ENCODE measurements around the gene TRPV4.

TRPV4 gene

GRCh38 chr12:109827566-109828550, 5.3 kb downstream of the TRPV4 start:
- no peak for DNase-seq

- no peak for DNase-seq
Observed at GRCh38 chr12:109827080-109827479, 6.1 kb downstream of the TRPV4 start.

- no peak for DNase-seq
Observed at GRCh38 chr12:109824731-109825130, 8.5 kb downstream of the TRPV4 start.

- no peak for DNase-seq
Observed at GRCh38 chr12:109822951-109823411, 10.2 kb downstream of the TRPV4 start.

GRCh38 chr12:109822416-109822815, 10.8 kb downstream of the TRPV4 start:
- no peak for DNase-seq

GRCh38 chr12:109821968-109822367, 11.2 kb downstream of the TRPV4 start:
- DNase-seq: no peak

GRCh38 chr12:109820816-109821381, 12.3 kb downstream of the TRPV4 start:
- no peak for DNase-seq

- DNase-seq: no peak
Observed at GRCh38 chr12:109818905-109819500, 14.2 kb downstream of the TRPV4 start.

GRCh38 chr12:109818253-109818652, 14.9 kb downstream of the TRPV4 start:
- DNase-seq: no peak

- DNase-seq: no peak
Observed at GRCh38 chr12:109817627-109818231, 15.5 kb downstream of the TRPV4 start.

GRCh38 chr12:109816870-109817269, 16.3 kb downstream of the TRPV4 start:
- no peak for DNase-seq

GRCh38 chr12:109815757-109816617, 17.2 kb downstream of the TRPV4 start:
- no peak for DNase-seq

GRCh38 chr12:109815225-109815624, 18.0 kb downstream of the TRPV4 start:
- DNase-seq: no peak

GRCh38 chr12:109814600-109815150, 18.5 kb downstream of the TRPV4 start:
- no peak for DNase-seq

- no peak for DNase-seq
Observed at GRCh38 chr12:109813810-109814416, 19.3 kb downstream of the TRPV4 start.

- DNase-seq: no peak
Observed at GRCh38 chr12:109811624-109811995, 21.6 kb downstream of the TRPV4 start.

- no peak for DNase-seq
Observed at GRCh38 chr12:109810954-109811623, 22.1 kb downstream of the TRPV4 start.

- no peak for DNase-seq
Observed at GRCh38 chr12:109808876-109809646, 24.1 kb downstream of the TRPV4 start.

- DNase-seq: no peak
Observed at GRCh38 chr12:109807954-109808643, 25.1 kb downstream of the TRPV4 start.
